Measurements from ENCODE around the gene PTPRN.

Gene PTPRN

GRCh38 chr2:219282943-219283581 lies 26.1 kb downstream of the PTPRN start:
- no peak for DNase-seq (ENCODE audit: extremely low spot score)
- POLR2A ChIA-PET = interaction anchor here (0.8 to 1.3 kb wide), 3 partner anchors 10 to 107 kb away, joined by 3 read pairs; partner anchors contain the start of gene CNPPD1
- CTCF ChIA-PET = interaction anchor here (0.6 kb wide), 1 partner anchor 17 kb away, joined by 4 read pairs; no protein-coding TSS in a partner anchor
- TF ChIP-seq FOXM1 (IDR thresholded peaks at IDR 0.05; ENCODE audit: borderline replicate concordance) (no peak), TARDBP (IDR thresholded peaks at IDR 0.05) (no peak), BHLHE40 (IDR thresholded peaks at IDR 0.05; ENCODE audit: borderline replicate concordance) (no peak), ZNF384 (IDR thresholded peaks at IDR 0.05) (no peak), FOXK2 (IDR thresholded peaks at IDR 0.05) (no peak), CTBP1 (IDR thresholded peaks at IDR 0.05; ENCODE audit: borderline replicate concordance) (no peak), SUZ12 (IDR thresholded peaks at IDR 0.05) (no peak), NFRKB (IDR thresholded peaks at IDR 0.05) (no peak), FOXA1 (IDR thresholded peaks at IDR 0.05) (no peak), ARNT (IDR thresholded peaks at IDR 0.05) (no peak), ELF4 (IDR thresholded peaks at IDR 0.05) (no peak), PKNOX1 (IDR thresholded peaks at IDR 0.05) (no peak), SP1 (IDR thresholded peaks at IDR 0.05) (no peak), HDGF (IDR thresholded peaks at IDR 0.05; ENCODE audit: borderline replicate concordance) (no peak), L3MBTL2 (conservative IDR thresholded peaks at IDR 0.05) (no peak), LEF1 (IDR thresholded peaks at IDR 0.05; ENCODE audit: borderline replicate concordance) (no peak)

- DNase-seq (ENCODE audit: extremely low spot score) = no peak
- ChIA-PET POLR2A (interaction anchor here (1.3 kb wide), 1 partner anchor 106 kb away, joined by 3 read pairs; the partner anchor contains the start of gene CNPPD1), CTCF (interaction anchor here (1.2 kb wide), 1 partner anchor 248 kb away, joined by 4 read pairs; no protein-coding TSS in a partner anchor)
- TF ChIP-seq BHLHE40 (IDR thresholded peaks at IDR 0.05; ENCODE audit: borderline replicate concordance) = no peak
- TF ChIP-seq FOXA1 (IDR thresholded peaks at IDR 0.05) = no peak
- TF ChIP-seq PKNOX1 (IDR thresholded peaks at IDR 0.05) = no peak
- TF ChIP-seq FOXM1 (IDR thresholded peaks at IDR 0.05; ENCODE audit: borderline replicate concordance) = no peak
- no peak for TF ChIP-seq L3MBTL2 (conservative IDR thresholded peaks at IDR 0.05)
- TF ChIP-seq NFRKB (IDR thresholded peaks at IDR 0.05) = no peak
- no peak for TF ChIP-seq LEF1 (IDR thresholded peaks at IDR 0.05; ENCODE audit: borderline replicate concordance)
- no peak for TF ChIP-seq TARDBP (IDR thresholded peaks at IDR 0.05)
- TF ChIP-seq CTBP1 (IDR thresholded peaks at IDR 0.05; ENCODE audit: borderline replicate concordance) = no peak
Measured at GRCh38 chr2:219282375-219282774, 26.8 kb downstream of the PTPRN start.

- no peak for DNase-seq (ENCODE audit: extremely low spot score)
- CTCF ChIA-PET = interaction anchor here (1.2 kb wide), 1 partner anchor 249 kb away, joined by 4 read pairs; no protein-coding TSS in a partner anchor
- TF ChIP-seq PKNOX1 (IDR thresholded peaks at IDR 0.05) (0 out of 2 replicates have a peak, but pooled peaks have one; percentile 19), L3MBTL2 (conservative IDR thresholded peaks at IDR 0.05) (no peak)
- POLR2A ChIA-PET = no interaction called here
Measured at GRCh38 chr2:219281588-219281987, 27.6 kb downstream of the PTPRN start.

GRCh38 chr2:219280651-219281050 lies 28.6 kb downstream of the PTPRN start:
- CTCF ChIA-PET = interaction anchor here (5.2 kb wide), 1 partner anchor 14 kb away, joined by 36 read pairs; no protein-coding TSS in a partner anchor
- DNase-seq (ENCODE audit: extremely low spot score) = no peak
- POLR2A ChIA-PET = no interaction called here
- TF ChIP-seq FOXA1 (IDR thresholded peaks at IDR 0.05) (no peak), ZNF384 (IDR thresholded peaks at IDR 0.05) (no peak), BHLHE40 (IDR thresholded peaks at IDR 0.05; ENCODE audit: borderline replicate concordance) (no peak), TARDBP (IDR thresholded peaks at IDR 0.05) (no peak), SP1 (IDR thresholded peaks at IDR 0.05) (no peak), FOXK2 (IDR thresholded peaks at IDR 0.05) (no peak), PKNOX1 (IDR thresholded peaks at IDR 0.05) (no peak), FOXM1 (IDR thresholded peaks at IDR 0.05; ENCODE audit: borderline replicate concordance) (no peak), ELF4 (IDR thresholded peaks at IDR 0.05) (no peak), CTBP1 (IDR thresholded peaks at IDR 0.05; ENCODE audit: borderline replicate concordance) (no peak), SUZ12 (IDR thresholded peaks at IDR 0.05) (no peak), HDGF (IDR thresholded peaks at IDR 0.05; ENCODE audit: borderline replicate concordance) (no peak), L3MBTL2 (conservative IDR thresholded peaks at IDR 0.05) (no peak), LEF1 (IDR thresholded peaks at IDR 0.05; ENCODE audit: borderline replicate concordance) (no peak), NFRKB (IDR thresholded peaks at IDR 0.05) (no peak), ARNT (IDR thresholded peaks at IDR 0.05) (no peak)

GRCh38 chr2:219279916-219280516 lies 29.2 kb downstream of the PTPRN start:
- POLR2A ChIA-PET = interaction anchor here (0.6 to 1.6 kb wide), 2 partner anchors 11 to 19 kb away, joined by 3 to 6 read pairs; no protein-coding TSS in a partner anchor
- TF ChIP-seq CTBP1 (IDR thresholded peaks at IDR 0.05; ENCODE audit: borderline replicate concordance) = no peak
- TF ChIP-seq HDGF (IDR thresholded peaks at IDR 0.05; ENCODE audit: borderline replicate concordance) = no peak
- TF ChIP-seq L3MBTL2 (conservative IDR thresholded peaks at IDR 0.05) = no peak
- TF ChIP-seq SUZ12 (IDR thresholded peaks at IDR 0.05) = no peak
- no peak for TF ChIP-seq TARDBP (IDR thresholded peaks at IDR 0.05)
- no peak for DNase-seq (ENCODE audit: extremely low spot score)
- CTCF ChIA-PET = interaction anchor here (5.2 kb wide), 1 partner anchor 15 kb away, joined by 36 read pairs; no protein-coding TSS in a partner anchor

Data from HEK293T (cell line).